PC-3 (cell line): Measurements from ENCODE around the gene CHIA. TPM values are rescaled to one million over a fixed set of nuclear protein-coding genes. Genes with fewer than 3 reads are reported as not detected.

Experiments used
- ATAC-seq: fragments of 200-7000 bp; cut with Tn5 transposase; 2 replicates; pipeline ENCODE4 v1.9.1; 2020; ENCODE audit warnings: mild to moderate bottlenecking, moderate library complexity
- BruUV-seq: library from RNA; stranded (reverse); fragments of 400-500 nt; replicated peaks from 2 replicates; lab custom pipeline; 2021; lab: Mats Ljungman, UMichigan
- CTCF ChIA-PET: fragments of 300-600 bp; sonication (Branson Sonifier 250); formaldehyde crosslinking; loops from one replicate; lab custom pipeline; 2022; ENCODE audit warnings: antibody characterized with exemption; lab: Charles Lee
- POLR2A ChIA-PET: fragments of 300-600 bp; sonication (Branson Sonifier 250); formaldehyde crosslinking; loops from one replicate; lab custom pipeline; 2022; ENCODE audit warnings: antibody characterized with exemption; ENCODE audit not compliant: unreplicated experiment; lab: Charles Lee
- DNase-seq: peaks from one replicate; pipeline ENCODE4 v3.0.0-alpha.2; 2015
- H2AFZ ChIP-seq: fragments of 300-600 bp; sonication (generic); 2 replicates; pipeline ENCODE4 v1.6.0; 2016; ENCODE audit warnings: antibody characterized with exemption, low read length
- H3F3A ChIP-seq: fragments of 300-600 bp; sonication (generic); one replicate; pipeline ENCODE4 v1.6.0; 2017; ENCODE audit warnings: antibody characterized with exemption, low read length, control low read depth, mild to moderate bottlenecking; ENCODE audit not compliant: unreplicated experiment
- H3K27ac ChIP-seq: fragments of 300-600 bp; sonication (generic); 2 replicates; pipeline ENCODE4 v1.5.1; 2016; ENCODE audit warnings: mild to moderate bottlenecking, low read length
- H3K27me3 ChIP-seq: fragments of 300-600 bp; sonication (generic); 2 replicates; pipeline ENCODE4 v1.6.1; 2016; ENCODE audit warnings: low read length, mixed read lengths
- H3K36me3 ChIP-seq: fragments of 300-600 bp; sonication (generic); 2 replicates; pipeline ENCODE4 v1.6.1; 2016; ENCODE audit warnings: low read depth, mixed run types, low read length, mixed read lengths
- H3K4me1 ChIP-seq: fragments of 300-600 bp; sonication (generic); 2 replicates; pipeline ENCODE4 v1.5.1; 2016; ENCODE audit warnings: low read length; ENCODE audit not compliant: insufficient read depth
- H3K4me2 ChIP-seq: fragments of 300-600 bp; sonication (generic); 2 replicates; pipeline ENCODE4 v1.6.0; 2016; ENCODE audit warnings: low read length
- H3K4me3 ChIP-seq: fragments of 300-600 bp; sonication (generic); 2 replicates; pipeline ENCODE4 v1.5.1; 2016; ENCODE audit warnings: mild to moderate bottlenecking, low read length, mixed read lengths
- H3K79me2 ChIP-seq: fragments of 300-600 bp; sonication (generic); 2 replicates; pipeline ENCODE4 v1.6.1; 2017; ENCODE audit warnings: low read length, mixed read lengths
- H3K9ac ChIP-seq: fragments of 300-600 bp; sonication (generic); 2 replicates; pipeline ENCODE4 v1.6.0; 2016; ENCODE audit warnings: mild to moderate bottlenecking, low read length
- H3K9me2 ChIP-seq: fragments of 300-600 bp; sonication (generic); replicated peaks from 2 replicates; pipeline ENCODE4 v1.6.1; 2016; ENCODE audit warnings: mixed run types, low read length, mixed read lengths
- H3K9me3 ChIP-seq: fragments of 300-600 bp; sonication (generic); 2 replicates; pipeline ENCODE4 v1.6.1; 2016; ENCODE audit warnings: low read length, mixed read lengths
- H4K20me1 ChIP-seq: fragments of 300-600 bp; sonication (generic); 2 replicates; pipeline ENCODE4 v1.6.1; 2016; ENCODE audit warnings: low read length, mixed read lengths
- CTCF ChIP-seq: fragments of 300-600 bp; sonication (generic); conservative IDR thresholded peaks from 2 replicates; pipeline ENCODE4 v1.5.1; 2017; ENCODE audit warnings: antibody characterized with exemption, low read depth, mild to moderate bottlenecking, low read length
- EZH2 ChIP-seq: fragments of 300-600 bp; sonication (generic); IDR thresholded peaks from one replicate; pipeline ENCODE4 v1.6.1; 2017; ENCODE audit warnings: antibody characterized with exemption, mild to moderate bottlenecking, low read length; ENCODE audit not compliant: unreplicated experiment
- EZH2phosphoT487 ChIP-seq: fragments of 300-600 bp; sonication (generic); IDR thresholded peaks from 2 replicates; pipeline ENCODE4 v1.6.1; 2018; ENCODE audit warnings: mild to moderate bottlenecking, antibody characterized with exemption, low read length, borderline replicate concordance
- intact Hi-C: fragments of 100-400 bp; cut with micrococcal nuclease; formaldehyde crosslinking; loops from 2 replicates; pipeline ENCODE4 v1.9.0; 2023
- total RNA-seq: library from RNA; depleted of rRNA; stranded (reverse); fragments of >200 nt; gene quantifications from 2 replicates; pipeline ENCODE4 v1.2.3, GENCODE V29; 2014

The CHIA gene
- total RNA-seq, 1 experiment from 2014 or later: not detected

- Histone ChIP-seq H3K36me3 (no peaks in the 10 kb centered on the region), H3K9me2 (no peaks in the 10 kb centered on the region), H3K9me3 (no peaks in the 10 kb centered on the region), H3K27ac (no peak overlapping the region), H3K4me3 (no peak overlapping the region), H3K4me2 (no peak overlapping the region), H2AFZ (no peak overlapping the region), H3K4me1 (no peaks in the 10 kb centered on the region), H3F3A (no peaks in the 10 kb centered on the region), H3K27me3 (no peaks in the 10 kb centered on the region), H3K79me2 (no peaks in the 10 kb centered on the region), H3K9ac (no peak overlapping the region), H4K20me1 (no peaks in the 10 kb centered on the region)
- intact Hi-C loops: no loop called here
- POLR2A ChIA-PET: interaction anchor here (0.6 kb wide), 1 partner anchor 41 kb away, joined by 3 read pairs; no protein-coding TSS in a partner anchor
- no peak for ATAC-seq
- BruUV-seq: no TSS peak
- TF ChIP-seq EZH2: no peak
- no peak for TF ChIP-seq CTCF
- no peak for TF ChIP-seq EZH2phosphoT487
- no peak for DNase-seq
- CTCF ChIA-PET: no interaction called here
Measured at GRCh38 chr1:111286912-111287311, 3.7 kb upstream of the CHIA start.

GRCh38 chr1:111289371-111289770 lies 1.3 kb upstream of the CHIA start:
- no peak for ATAC-seq
- POLR2A ChIA-PET: no interaction called here
- Histone ChIP-seq H3K4me3 (no peak overlapping the region), H3K79me2 (no peaks in the 10 kb centered on the region), H3K9me3 (no peaks in the 10 kb centered on the region), H3K4me1 (no peaks in the 10 kb centered on the region), H3K36me3 (no peaks in the 10 kb centered on the region), H3K9me2 (no peaks in the 10 kb centered on the region), H4K20me1 (no peaks in the 10 kb centered on the region), H3K27ac (no peak overlapping the region), H3F3A (no peaks in the 10 kb centered on the region), H3K27me3 (no peaks in the 10 kb centered on the region), H3K4me2 (no peak overlapping the region), H3K9ac (no peak overlapping the region), H2AFZ (no peak overlapping the region)
- no TSS peak for BruUV-seq
- DNase-seq: no peak
- CTCF ChIA-PET: no interaction called here
- intact Hi-C loops: no loop called here
- TF ChIP-seq EZH2 (no peak), CTCF (no peak)

- H3F3A ChIP-seq: no peaks in the 10 kb centered on the region
- CTCF ChIA-PET: no interaction called here
- H3K27ac ChIP-seq: no peak overlapping the region
- H3K9me2 ChIP-seq: no peaks in the 10 kb centered on the region
- BruUV-seq: no TSS peak
- no peak overlapping the region for H3K4me2 ChIP-seq
- no peak overlapping the region for H3K9ac ChIP-seq
- H3K27me3 ChIP-seq: no peaks in the 10 kb centered on the region
- no peak overlapping the region for H3K4me3 ChIP-seq
- ATAC-seq (no peak), DNase-seq (no peak)
- intact Hi-C loops: no loop called here
- no peaks in the 10 kb centered on the region for H4K20me1 ChIP-seq
- no peaks in the 10 kb centered on the region for H3K36me3 ChIP-seq
- POLR2A ChIA-PET: no interaction called here
- no peaks in the 10 kb centered on the region for H3K79me2 ChIP-seq
- TF ChIP-seq EZH2 (no peak), EZH2phosphoT487 (no peak), CTCF (no peak)
- no peaks in the 10 kb centered on the region for H3K4me1 ChIP-seq
- H3K9me3 ChIP-seq: no peaks in the 10 kb centered on the region
- no peak overlapping the region for H2AFZ ChIP-seq
Measured at GRCh38 chr1:111290104-111290503, 547 bp upstream of the CHIA start.
